GM19023 (cell line): ENCODE measurements around the gene RUNX2.

Experiments
- ATAC-seq: cut with Tn5 transposase; IDR thresholded peaks from one replicate; pipeline ENCODE4 v1.9.1; 2021; ENCODE audit warnings: mild to moderate bottlenecking, moderate library complexity; ENCODE audit not compliant: unreplicated experiment

Gene RUNX2

DNA sequence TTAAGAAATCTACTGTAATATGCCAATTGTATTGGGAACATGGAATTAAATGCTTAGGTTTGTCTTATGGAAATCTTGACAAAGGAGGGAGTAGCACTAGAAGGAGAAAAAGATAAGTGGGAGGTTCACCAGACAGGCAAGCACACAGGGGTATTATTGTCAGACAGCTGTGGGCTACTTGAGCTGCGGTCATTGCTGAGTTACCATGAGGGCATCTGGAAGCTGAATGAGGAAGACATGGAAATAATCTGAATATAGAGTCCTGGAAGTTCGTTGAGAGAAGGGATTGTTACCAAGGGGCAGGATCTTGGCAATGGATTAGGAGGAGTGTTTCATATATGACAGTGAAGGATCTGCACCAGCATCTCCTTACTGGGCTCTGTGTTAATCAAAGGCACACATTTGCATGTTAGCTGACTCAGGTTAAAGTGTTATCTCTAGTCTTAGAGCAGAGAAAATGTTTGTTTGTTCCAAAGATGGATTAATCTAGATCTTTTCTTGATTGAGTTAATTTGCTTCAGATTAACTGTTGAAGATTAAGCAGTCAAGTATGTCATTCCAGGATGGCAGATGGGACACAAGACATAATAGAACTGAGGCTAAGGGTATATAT, 102.6 kb downstream of the RUNX2 start:
- ATAC-seq: no peak

DNA sequence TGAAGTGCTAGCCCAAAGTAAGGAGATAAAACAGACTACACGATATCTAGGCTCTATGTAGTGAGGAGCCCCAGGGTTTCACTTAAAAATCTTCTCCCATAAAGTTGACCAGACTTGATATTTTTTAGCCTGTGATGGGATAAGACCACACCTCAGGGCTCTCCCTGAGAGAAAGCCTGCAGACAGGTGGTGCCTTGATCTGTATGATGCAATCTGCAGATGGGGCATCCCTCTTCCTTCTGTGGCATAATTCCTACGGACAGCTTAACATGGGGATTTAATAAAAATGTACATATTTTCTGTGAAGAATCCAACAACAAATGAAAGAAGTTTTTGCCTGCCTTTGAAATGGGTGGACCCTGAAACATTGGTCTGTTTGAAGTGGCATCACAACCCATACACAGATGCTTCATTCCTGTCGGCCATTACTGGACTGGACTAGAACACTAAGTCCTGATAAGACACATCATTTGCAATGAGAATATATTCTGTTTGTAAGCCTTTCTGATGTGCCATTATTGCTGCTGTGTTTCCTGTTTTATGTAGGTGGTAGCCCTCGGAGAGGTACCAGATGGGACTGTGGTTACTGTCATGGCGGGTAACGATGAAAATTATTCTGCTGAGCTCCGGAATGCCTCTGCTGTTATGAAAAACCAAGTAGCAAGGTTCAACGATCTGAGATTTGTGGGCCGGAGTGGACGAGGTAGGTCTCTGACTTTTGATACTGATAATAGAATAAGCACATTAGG, 103.4 kb downstream of the RUNX2 start:
- ATAC-seq: no peak

DNA sequence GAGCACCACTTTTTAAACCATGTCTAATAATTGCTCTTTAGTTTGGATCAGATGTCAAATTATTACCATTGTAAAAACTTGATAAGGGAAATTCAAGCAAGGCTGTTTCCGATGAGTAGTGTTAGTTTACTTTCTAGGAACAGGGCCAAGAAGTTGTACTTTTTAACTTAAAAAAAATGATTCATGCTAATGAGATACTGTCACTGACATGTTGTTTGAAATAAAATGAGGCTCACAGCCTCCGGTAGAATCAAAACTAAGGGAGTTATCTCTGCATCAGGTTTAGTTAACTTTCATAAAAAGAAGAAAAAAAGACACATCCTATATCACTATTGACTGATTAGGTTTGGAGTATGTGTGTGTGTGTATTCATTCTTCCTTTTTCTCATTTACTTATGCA, 104.8 kb downstream of the RUNX2 start:
- ATAC-seq: no peak

DNA sequence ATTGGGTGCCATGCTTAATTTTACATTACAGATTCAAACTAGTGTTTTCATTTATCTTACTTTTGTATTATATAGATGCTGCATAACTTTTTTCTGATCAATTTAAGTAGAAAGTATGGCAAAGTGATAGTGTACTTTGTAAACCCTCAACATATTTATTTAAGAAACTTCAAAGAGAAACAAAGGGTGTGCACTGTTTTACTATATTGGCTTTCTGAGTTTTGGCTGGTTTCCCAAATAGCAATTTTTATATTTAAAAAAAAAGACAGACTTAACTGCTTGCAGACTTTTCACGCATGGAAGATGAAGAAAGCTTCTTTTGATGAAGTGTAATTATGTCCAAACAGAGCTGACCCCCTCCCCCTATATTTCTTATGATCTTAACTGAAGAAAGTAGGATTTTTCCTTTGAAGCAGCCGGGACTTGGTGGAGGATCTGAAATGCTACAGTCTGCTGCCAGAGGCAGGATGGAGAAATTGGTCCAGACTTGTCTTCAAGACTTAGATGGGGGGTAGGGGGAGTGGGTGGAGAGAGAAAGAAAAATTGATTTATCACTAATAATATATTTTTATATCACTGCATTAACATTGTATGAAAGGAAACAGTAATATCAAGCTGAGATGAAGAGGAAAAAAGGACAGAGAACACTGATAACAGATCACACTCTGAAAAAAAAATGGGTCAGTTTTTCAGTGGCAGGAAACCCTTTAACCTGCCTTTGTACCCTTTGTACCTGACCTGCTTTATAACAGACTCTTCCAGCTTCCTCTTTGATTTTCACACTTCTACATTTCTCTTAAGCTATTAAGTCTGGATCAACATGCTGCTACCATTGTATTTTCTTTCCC, 105.6 kb downstream of the RUNX2 start:
- no peak for ATAC-seq

DNA sequence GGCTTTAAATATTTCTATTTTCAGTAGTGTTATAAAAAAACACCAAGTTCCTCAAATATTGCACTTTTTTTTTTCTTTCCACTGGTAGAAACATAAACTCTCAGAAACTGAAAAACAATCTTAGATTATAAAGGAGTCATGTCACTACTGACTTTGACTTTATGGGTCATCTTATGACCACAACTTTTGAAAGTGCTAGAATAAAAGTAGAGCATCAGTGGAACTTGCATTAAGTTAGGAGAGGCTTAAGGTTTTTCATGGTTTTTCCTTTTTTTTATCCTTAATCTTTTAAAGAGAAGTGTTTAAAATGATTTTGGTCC, 106.2 kb downstream of the RUNX2 start:
- ATAC-seq: no peak

DNA sequence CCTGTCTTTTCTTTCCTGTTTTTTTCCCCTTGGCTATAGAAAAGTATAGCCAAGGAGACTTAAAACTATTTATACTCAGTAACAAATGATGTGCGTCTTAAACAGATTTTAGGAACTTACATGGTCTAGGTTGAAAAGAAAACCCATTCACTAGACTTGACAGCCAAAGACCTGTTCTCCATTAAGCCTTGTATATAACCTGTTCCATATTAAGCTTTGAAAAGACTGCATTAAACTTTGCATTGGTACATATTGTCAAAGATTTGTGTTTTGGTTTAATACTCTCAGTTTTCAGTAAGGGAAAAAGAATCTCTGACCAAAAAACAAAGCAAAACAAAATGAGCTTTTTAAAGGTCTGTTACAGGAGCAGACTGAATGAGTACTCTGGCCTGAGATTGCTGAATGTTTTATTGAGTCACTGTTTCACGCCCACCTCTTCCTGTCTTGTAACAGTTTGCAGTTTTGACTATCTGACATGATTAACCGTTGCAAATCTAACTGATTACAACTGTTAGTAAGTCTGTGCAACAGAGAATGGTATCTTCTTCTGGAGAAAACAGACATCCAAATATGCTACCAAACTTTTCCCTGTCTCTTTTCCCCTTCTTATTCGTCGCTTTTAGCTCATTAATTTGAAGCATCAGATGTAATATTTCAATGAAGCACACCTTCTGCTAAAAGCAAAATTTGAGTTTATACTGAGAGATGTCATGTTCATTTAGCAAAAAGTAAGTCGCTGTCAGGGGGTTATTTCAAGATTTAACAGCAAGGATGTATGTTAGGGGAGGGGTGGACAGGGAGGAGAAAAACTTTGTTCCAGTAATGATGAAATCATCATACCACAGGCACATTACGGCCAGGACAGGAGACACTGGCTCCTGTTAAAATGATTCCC, 108.7 kb downstream of the RUNX2 start:
- ATAC-seq: no peak

DNA sequence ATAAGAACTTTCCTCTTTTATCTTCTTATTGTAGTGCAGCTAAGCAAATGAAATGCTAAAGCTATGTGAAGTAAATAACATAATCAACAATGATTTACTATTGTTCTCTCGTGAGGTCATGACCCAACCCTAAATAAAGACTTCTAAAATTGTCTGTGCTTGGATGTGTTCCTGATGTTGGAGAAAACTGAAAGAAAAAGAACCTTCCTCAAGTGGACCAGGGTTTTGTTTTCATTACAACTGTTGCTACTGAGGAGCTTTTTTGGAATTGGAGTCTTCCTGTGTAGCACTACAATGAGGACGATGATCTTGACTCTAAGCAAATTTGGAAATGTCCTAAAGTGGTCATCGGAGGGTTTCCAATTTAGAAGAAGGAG, 109.3 kb downstream of the RUNX2 start:
- ATAC-seq: no peak

DNA sequence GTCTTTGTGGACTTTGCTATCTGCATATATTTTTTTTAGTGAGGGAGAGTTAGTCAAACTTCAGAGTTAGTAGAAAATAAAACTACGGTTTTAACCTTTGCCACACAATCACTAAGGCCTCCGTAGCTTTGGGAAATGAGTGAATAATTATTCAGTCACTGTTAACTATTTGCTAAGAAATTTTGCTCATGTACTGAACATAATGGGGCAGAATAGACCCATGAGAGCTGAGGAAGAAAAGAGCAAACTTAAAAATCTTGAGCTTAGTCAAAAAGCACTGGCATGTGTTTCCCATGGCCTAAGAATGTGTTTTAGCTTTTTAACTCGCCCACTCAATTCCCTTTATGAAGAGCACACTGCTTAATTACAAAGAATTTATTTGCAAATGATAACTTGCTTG, 110.0 kb downstream of the RUNX2 start:
- ATAC-seq: no peak

DNA sequence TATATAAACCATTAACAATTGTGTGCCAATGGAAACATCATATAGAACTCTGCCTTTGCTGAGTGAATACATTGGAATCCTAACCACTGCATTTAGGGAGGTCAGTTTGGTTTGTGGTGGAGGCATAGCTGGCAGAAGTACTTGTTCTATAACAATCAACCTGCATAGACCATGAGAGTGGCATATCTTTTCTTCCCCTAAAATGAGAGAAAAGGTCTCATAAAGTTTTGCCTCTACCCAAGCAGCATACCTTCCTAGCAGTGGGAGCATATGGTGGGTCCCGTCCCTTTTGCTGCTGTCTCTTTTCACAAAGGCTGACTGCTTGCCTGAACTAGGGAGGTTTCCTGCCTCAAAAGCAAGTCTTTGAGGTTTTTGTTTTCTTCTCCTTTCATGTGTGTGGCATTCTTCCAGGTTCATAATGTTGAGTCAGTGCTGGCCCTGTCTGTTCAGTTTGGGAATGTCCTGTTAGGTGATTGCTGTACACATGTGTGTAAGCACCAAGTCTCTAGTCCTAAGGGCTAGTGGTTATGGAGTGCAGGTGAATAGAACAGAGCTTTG, 110.8 kb downstream of the RUNX2 start:
- ATAC-seq: no peak

DNA sequence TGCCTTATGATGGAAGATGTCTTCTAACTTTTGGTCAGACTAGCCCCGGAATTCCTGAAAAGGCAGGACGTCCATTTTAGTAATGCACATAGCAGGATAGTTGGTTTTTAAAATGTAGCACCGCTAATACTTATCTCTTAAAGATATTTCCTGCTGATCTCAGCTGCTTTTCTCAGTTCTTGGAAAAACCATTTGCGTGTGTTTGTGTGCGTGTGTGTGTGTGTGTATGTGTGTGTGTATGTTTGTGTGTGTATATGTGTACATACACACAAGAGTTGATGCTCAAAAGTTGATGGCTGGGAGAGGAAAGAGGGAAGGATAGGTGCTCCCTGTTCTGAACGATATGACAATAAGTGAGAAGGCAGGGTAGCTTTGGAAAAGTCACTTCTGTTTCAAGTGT, 111.3 kb downstream of the RUNX2 start:
- ATAC-seq: no peak

DNA sequence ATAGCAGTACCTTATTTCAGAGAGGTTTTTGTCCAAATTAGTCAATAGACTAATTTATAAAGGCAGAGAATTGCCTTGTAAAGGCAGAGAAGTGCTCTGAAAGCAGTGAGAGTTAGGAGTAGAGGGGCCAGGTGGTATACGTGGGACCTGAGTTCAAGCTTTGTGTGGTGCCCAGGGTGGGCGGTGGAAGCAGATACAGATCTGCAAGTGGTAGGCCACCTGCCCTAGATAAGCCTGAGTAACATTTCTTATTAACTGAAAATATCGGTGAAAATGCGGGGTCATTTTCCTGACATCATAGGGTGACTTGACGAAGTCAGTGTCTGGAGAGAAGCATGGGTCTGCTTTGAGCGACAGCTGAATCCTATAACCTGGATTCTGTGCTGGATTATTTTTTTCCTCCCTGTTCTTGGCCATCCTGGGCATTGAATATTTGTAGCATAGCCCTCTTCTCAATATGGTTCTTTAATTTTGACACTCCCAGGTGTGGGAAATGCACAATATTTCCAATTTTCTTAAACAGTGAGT, 111.8 kb downstream of the RUNX2 start:
- no peak for ATAC-seq

DNA sequence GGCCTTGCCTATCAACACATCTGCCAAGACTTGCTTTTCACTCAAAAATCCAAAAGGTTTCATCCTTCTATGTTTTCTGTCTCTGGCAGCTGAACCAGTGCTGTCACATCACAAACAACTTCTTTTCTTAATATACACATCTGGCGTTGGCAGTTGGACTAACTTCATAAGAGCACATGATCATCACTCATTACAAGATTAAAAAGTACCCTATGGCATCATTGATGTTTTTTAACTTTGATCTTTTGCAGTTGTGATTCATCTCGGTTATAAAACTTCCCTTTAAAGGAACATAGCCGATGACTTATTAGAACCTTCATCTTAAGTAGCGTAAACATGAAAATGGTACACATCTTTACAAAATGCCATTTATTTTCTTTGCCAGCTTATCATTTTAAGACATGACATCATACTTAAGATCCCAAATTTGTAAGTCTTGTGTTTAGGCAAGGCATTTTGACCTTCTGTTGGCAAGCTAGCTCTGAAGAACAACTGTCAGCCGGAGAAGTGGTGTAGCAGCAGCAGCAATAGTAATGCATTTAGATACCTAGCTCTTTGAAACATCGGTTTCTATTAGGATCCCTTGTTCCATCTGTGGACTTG, 113.8 kb downstream of the RUNX2 start:
- no peak for ATAC-seq

DNA sequence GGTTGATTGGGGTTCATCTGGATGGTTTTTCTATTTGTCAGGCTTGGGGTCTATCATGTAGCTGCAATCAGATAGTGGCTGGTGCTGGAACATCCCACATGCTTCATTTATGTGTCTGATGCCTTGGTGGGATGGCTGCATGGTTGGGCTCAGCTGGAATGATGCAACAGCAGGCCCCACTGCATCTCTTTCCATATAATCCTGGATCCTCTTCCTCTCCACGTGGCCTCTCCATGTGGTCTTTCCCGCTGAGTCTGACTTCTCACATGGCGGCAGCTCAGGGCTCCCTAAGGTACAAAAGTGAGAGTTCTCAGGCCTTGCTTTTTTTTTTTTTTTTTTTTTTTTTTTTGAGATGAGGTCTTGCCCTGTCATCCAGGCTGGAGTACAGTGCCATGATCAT, 114.6 kb downstream of the RUNX2 start:
- no peak for ATAC-seq

DNA sequence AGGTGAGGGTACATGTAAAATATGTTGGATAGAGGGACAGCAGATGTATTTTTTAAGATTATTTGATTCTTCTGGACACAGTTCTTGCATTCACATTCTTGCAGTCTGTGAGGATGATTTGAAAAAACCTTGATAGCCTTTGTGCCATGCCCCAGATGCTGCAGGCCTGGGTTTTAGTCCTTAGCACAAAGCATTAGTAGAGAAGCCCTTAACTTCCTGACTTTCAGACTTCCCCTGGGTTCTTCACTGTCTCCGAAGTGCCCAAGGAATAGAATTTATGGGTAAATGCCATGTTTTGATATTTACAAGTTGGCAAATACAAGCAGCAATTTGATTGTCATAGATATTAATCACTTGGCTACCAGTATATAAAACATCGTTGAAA, 117.2 kb downstream of the RUNX2 start:
- ATAC-seq: no peak

DNA sequence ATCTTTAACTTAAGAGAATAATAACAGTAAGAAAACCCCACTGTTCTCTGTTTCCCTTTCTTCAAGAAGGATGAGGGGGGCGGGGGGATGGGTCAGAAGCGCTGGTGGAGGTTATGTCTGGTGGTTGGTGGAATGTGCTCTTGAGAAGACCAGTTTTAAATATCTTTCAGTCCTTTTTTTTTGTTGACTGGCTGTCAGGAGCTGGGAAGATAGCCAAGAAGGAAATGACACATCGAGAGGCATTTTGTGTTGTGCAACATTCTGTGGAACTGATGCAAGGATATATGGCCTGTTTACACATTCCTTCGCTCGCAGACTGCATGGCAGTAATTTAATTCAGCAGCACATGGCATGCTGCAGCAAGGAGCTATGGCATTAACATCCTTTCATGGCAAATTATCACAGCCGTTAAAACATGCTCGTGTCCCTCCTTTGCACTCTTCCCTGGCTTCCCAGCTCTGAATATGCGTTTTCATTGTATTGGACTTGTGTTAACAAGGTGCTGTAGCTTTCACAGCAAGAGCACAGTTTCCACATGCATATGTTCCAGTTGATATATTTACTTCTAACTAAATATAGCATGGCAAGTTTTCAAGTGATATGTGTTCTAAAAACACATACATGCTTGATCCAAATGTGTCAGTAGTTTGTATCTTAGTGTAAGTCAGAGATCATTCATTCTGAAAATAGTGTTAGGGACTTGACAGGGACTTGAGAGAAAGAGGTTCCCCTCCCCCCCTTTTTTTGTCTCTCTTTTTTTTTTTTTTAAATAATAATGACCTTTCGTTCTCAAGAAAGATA, 117.8 kb downstream of the RUNX2 start:
- no peak for ATAC-seq

DNA sequence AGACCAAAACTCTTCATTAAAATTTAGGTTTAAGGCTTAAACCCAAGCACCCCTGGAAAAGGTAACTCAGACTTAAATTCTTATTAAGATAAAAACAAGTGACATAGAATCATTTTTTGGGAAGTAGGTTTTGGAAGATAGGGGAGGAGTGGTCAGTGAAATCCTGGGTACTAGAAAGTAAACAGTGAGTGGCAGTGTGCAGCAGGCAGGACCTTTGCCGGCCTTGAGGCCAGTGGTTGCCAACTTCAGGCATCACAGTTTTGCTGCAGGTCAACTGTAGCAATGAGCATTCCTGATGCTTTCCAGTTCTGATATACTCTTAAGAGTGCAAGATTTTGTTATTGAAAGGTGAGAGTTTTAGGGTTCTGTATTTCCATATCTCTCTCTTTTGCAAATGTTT, 118.9 kb downstream of the RUNX2 start:
- ATAC-seq: no peak

DNA sequence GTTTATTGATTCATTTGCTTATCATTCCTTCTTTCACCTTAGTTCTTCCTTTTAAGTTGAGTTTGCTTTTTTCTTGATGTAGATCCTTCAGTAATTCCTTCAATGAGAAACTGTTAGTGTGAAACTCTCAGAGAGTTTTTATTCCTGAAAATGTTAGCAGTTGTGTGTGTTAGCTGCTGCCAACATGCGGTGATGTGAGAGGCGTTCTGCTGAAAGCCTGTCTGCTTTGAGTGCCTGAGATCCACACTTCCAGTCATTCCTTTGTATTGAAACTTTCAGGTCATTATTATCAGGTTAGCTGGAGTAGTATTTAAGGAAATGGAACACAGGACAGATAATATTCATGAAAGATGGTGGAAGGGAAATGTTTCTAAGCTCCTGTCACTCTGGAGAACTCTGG, 119.6 kb downstream of the RUNX2 start:
- no peak for ATAC-seq

DNA sequence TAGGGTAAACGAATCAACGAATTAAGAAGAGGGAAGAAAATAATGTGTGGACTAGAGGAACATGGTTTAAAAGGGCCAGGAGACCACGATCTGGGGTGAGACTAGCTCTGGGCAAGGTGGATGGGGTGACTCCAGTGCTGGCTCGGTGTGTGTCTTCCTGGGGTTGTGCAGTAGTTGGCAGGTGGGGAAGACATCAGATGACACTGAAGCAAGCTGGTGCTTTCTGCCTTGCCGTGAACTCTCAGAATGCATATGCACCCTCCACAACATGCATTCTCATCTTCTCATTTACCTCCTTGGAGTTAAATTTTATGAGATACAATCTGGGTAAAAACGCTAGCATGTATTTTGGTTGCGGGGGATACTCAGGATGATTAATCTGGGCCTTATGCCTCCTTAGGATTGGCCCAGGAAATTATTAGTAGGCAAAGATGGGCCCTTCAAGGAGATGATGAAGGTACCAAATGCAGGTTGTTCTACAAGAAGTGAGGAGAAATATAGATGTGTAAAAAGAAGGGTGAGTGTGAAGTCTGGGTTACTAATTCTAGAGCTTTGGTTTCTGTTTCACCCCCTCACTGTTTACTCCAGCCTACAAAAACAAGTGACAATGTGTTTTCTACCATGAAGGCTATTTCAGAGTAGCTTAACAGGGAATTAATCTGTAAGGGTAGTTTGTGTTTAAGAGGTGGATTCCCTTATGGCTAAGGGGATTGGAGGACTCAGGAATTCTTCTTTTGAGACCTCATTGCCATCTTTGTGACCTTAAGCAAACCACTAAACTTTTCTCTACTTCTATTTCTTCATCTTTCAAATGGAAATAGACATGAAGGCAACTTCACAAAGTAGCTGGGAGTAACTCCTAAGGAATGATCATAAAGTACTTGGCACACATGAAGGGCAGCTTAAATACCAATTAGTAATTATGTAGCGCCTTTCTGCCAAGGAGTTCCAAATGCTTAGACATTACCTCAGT, 120.6 kb downstream of the RUNX2 start:
- ATAC-seq: no peak
